OCI-LY1 (cell line): ENCODE results near the gene NPR2.

Experiments used
- EZH2 ChIP-seq: fragments of 200-600 bp; sonication (generic), shearing (Covaris generic); IDR thresholded peaks from 2 replicates; pipeline ENCODE4 v1.8.0; 2017; ENCODE audit warnings: borderline replicate concordance, mixed run types, mild to moderate bottlenecking, antibody characterized with exemption, low read length, moderate library complexity, mixed read lengths
- TF ChIP-seq, protein P1 (sequence below): fragments of 200-600 bp; sonication (generic), shearing (Covaris generic); IDR thresholded peaks from 2 replicates; pipeline ENCODE4 v1.5.1; 2017; ENCODE audit warnings: mild to moderate bottlenecking, antibody characterized with exemption, low read length, moderate library complexity, mixed read lengths

DNA sequence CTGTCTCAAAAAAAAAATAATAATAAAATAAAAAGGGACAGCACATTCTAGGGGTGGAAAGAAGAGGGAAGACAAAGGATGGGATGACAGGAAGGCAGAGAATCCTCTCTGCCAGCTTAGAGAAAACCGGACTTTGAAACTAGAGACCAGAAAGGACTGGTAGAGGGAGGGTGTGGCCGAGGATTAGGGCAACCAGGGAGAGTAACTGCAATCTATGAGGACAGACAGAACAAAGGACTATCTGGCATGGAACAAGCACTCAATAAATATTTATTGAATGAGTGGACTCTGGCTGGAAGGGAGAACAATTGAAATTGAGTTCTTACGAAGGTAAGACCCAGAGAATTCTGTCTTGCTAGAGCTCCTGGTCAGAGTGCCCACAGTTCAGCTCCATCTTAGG is 44.8 kb upstream of the NPR2 start:
- TF ChIP-seq, protein P1, sequence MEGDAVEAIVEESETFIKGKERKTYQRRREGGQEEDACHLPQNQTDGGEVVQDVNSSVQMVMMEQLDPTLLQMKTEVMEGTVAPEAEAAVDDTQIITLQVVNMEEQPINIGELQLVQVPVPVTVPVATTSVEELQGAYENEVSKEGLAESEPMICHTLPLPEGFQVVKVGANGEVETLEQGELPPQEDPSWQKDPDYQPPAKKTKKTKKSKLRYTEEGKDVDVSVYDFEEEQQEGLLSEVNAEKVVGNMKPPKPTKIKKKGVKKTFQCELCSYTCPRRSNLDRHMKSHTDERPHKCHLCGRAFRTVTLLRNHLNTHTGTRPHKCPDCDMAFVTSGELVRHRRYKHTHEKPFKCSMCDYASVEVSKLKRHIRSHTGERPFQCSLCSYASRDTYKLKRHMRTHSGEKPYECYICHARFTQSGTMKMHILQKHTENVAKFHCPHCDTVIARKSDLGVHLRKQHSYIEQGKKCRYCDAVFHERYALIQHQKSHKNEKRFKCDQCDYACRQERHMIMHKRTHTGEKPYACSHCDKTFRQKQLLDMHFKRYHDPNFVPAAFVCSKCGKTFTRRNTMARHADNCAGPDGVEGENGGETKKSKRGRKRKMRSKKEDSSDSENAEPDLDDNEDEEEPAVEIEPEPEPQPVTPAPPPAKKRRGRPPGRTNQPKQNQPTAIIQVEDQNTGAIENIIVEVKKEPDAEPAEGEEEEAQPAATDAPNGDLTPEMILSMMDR: no peak
- no peak for TF ChIP-seq EZH2
